Gastrocnemius medialis (tissue), 4 donors: ENCODE measurements around the gene NAV2.

Experiments
- CTCF ChIP-seq, 5 experiments: fragments of 450-650 bp in 3 of 5; fragments of 200-600 bp in 2 of 5; sonication (generic) in 2 of 5; IDR thresholded peaks in 4 of 5; conservative IDR thresholded peaks in 1 of 5; 1 replicate in 4 of 5; 2 replicates in 1 of 5; pipeline ENCODE4 v1.5.1; 2016 to 2019; ENCODE audit warnings: antibody characterized with exemption in 5 of 5, mild to moderate bottlenecking in 3 of 5, moderate library complexity in 3 of 5
- POLR2A ChIP-seq, 2 donors: fragments of 450-650 bp; IDR thresholded peaks; one replicate each; pipeline ENCODE4 v1.6.1; 2017; ENCODE audit warnings: antibody characterized with exemption in 2 of 2, mild to moderate bottlenecking in 2 of 2, moderate library complexity in 2 of 2

DNA sequence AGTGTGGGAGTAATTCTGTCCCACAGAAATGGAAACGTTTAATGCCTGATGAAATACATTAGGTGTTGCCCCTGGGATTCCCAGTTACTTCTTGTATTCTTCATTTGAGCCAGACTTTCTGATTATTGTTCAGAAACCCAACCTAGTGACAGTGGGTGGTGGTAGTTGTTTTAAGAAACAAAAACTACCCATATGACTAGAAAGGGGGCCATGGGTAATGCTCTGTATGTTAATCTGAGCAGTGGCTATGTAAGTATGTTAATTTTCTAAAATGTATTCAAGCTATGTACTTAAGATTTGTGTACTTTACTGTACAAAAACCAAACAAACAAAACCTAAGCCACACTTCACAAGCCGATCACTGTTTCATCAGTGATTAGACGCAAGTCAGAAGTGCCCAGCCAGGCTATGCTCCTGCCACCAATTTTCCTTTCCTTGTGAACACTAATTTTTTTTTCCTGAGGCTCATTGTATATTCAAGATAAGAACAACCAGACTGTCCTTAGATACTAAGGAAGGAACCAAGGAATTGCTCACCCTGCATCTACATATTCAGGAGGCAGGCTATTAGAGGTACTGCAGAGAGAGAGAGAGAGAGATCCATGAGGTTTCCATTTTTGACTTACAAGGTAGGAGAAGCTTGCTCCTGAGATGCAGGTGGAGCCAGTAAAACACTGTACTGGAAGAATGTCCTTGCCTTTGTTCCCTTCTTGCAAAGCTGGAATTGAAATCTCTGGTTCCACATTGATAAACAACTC is 324.9 kb downstream of the NAV2 start:
- TF ChIP-seq CTCF (IDR thresholded peaks at IDR 0.05 in 4 of 5, conservative IDR thresholded peaks at IDR 0.05 in 1 of 5) (no peak), POLR2A (IDR thresholded peaks at IDR 0.05) (no peak)
